ENCODE results near the gene PLXNA3. TPM values are rescaled to one million over a fixed set of nuclear protein-coding genes. Genes with fewer than 3 reads are reported as not detected.

The PLXNA3 gene
- polyA plus RNA-seq, 1 of the 3 experiments (the other 2 are of a cell fraction), result 33.2 TPM

- TF ChIP-seq EP300 (IDR thresholded peaks at IDR 0.05; ENCODE audit: borderline replicate concordance in 1 of 2, low read depth in 1 of 2, low read length in 1 of 2), result no peak
- no peak for TF ChIP-seq RFX5 (IDR thresholded peaks at IDR 0.05; ENCODE audit: low read length)
- TF ChIP-seq FOSL2 (IDR thresholded peaks at IDR 0.05; ENCODE audit: borderline replicate concordance, low read depth), result no peak
Observed at GRCh38 chrX:154430479-154430878, 27.6 kb upstream of the PLXNA3 start (continued).

- H3K4me2 ChIP-seq, result no peak overlapping the region
- no peaks in the 10 kb centered on the region for H3K9me2 ChIP-seq
- peaks cover 0 to 10% of the 10 kb centered on the region in 2 experiments for H3K36me3 ChIP-seq (replicated peaks in 1 of 2; ENCODE audit: control insufficient read depth in 1 of 2, insufficient read depth in 2 of 2, low read length in 1 of 2)
- no peak overlapping the region for H2AFZ ChIP-seq (ENCODE audit: low read depth)
- no peaks in the 10 kb centered on the region for H3F3A ChIP-seq (replicated peaks; ENCODE audit: insufficient read depth)
- WGBS (ENCODE audit: low lambda C conversion rate), result 47% methylated on average over 7 of the region's 7 CpGs
- no peaks in the 10 kb centered on the region for H4K20me1 ChIP-seq (ENCODE audit: insufficient read depth)
- H3K9me3 ChIP-seq, result no peaks in the 10 kb centered on the region
- H3K27ac ChIP-seq (ENCODE audit: low read depth in 2 of 2, low read length in 1 of 2), result no peak overlapping the region
- peaks cover 9% of the 10 kb centered on the region for H3K27me3 ChIP-seq (ENCODE audit: insufficient read depth)
- ChIA-PET POLR2A (interaction anchor here (1.3 kb wide), 1 partner anchor 12 kb away, joined by 3 read pairs; no protein-coding TSS in a partner anchor), CTCF (interaction anchor here (1.0 to 1.5 kb wide), 2 partner anchors 11 to 117 kb away, joined by 3 to 4 read pairs; partner anchors contain the start of gene IKBKG)
- H3K9ac ChIP-seq, result no peak overlapping the region
- TF ChIP-seq MXI1 (IDR thresholded peaks at IDR 0.05; ENCODE audit: low read depth, low read length) (no peak), USF1 (IDR thresholded peaks at IDR 0.05; ENCODE audit: borderline replicate concordance, low read depth) (no peak), SMC3 (IDR thresholded peaks at IDR 0.05; ENCODE audit: low read depth, low read length) (no peak), FOXJ3 (CRISPR knock-in tag; IDR thresholded peaks at IDR 0.05) (no peak), IRF3 (IDR thresholded peaks at IDR 0.05; ENCODE audit: low read depth, low read length) (no peak), JUND (IDR thresholded peaks at IDR 0.05) (no peak), NFIC (IDR thresholded peaks at IDR 0.05; ENCODE audit: borderline replicate concordance) (no peak), SIN3A (IDR thresholded peaks at IDR 0.05; ENCODE audit: borderline replicate concordance, low read depth, low read length) (no peak), RXRA (IDR thresholded peaks at IDR 0.05; ENCODE audit: borderline replicate concordance, low read depth) (no peak), RFX5 (IDR thresholded peaks at IDR 0.05; ENCODE audit: low read length) (no peak), CTCF (IDR thresholded peaks at IDR 0.05) (no peak), REST (IDR thresholded peaks at IDR 0.05; ENCODE audit: low read depth, low read length) (no peak), EZH2phosphoT487 (IDR thresholded peaks at IDR 0.05; ENCODE audit: borderline replicate concordance, low read depth) (no peak), ZBTB33 (IDR thresholded peaks at IDR 0.05; ENCODE audit: borderline replicate concordance, low read depth) (no peak), FOSL2 (IDR thresholded peaks at IDR 0.05; ENCODE audit: borderline replicate concordance, low read depth) (no peak), USF2 (IDR thresholded peaks at IDR 0.05; ENCODE audit: borderline replicate concordance, low read depth, low read length) (no peak), CHD2 (IDR thresholded peaks at IDR 0.05; ENCODE audit: low read length, partially characterized antibody) (no peak), MAX (IDR thresholded peaks at IDR 0.05; ENCODE audit: low read depth) (no peak)
- DNase-seq, result no peak
- peaks cover 22% of the 10 kb centered on the region; the same call in 1 of the 2 replicates for H3K79me2 ChIP-seq (ENCODE audit: insufficient read depth)
- H3K4me3 ChIP-seq (ENCODE audit: low read depth in 2 of 2, low read length in 1 of 2), result no peak overlapping the region
- peaks cover 0 to 6% of the 10 kb centered on the region in 2 experiments; a peak in 1 of 4 replicates for H3K4me1 ChIP-seq (ENCODE audit: control insufficient read depth in 1 of 2, insufficient read depth in 2 of 2, low read depth in 1 of 2, low read length in 1 of 2)
Observed at GRCh38 chrX:154430916-154431315, 27.2 kb upstream of the PLXNA3 start.

All from SK-N-SH (cell line).